ENCODE measurements around the gene SUSD1. TPM values are rescaled to one million over a fixed set of nuclear protein-coding genes. Genes with fewer than 3 reads are reported as not detected.

The SUSD1 gene
- total RNA-seq, 1 donor from 2014 or later: 26.0 TPM

GRCh38 chr9:112093147-112093869, 81.8 kb downstream of the SUSD1 start:
- no peak for DNase-seq (ENCODE audit: low spot score in 2 of 2, unreplicated experiment in 2 of 2)
- Mint-ChIP-seq H3K4me3 (no peak overlapping the region), H3K27me3 (ENCODE audit: low read depth) (no peaks in the 10 kb centered on the region), H3K9me3 (peaks cover 9% of the 10 kb centered on the region), H3K27ac (no peak overlapping the region), H3K4me1 (no peaks in the 10 kb centered on the region), H3K36me3 (peaks cover 25% of the 10 kb centered on the region)
- TF ChIP-seq CTCF (IDR thresholded peaks at IDR 0.05; ENCODE audit: unreplicated experiment): no peak

GRCh38 chr9:112091810-112092209, 83.3 kb downstream of the SUSD1 start:
- TF ChIP-seq CTCF (IDR thresholded peaks at IDR 0.05; ENCODE audit: unreplicated experiment): no peak
- Mint-ChIP-seq H3K4me3 (no peak overlapping the region), H3K4me1 (no peaks in the 10 kb centered on the region), H3K27me3 (ENCODE audit: low read depth) (no peaks in the 10 kb centered on the region), H3K27ac (no peak overlapping the region), H3K9me3 (peaks cover 21% of the 10 kb centered on the region), H3K36me3 (peaks cover 33% of the 10 kb centered on the region)
- DNase-seq (ENCODE audit: low spot score in 2 of 2, unreplicated experiment in 2 of 2): no peak

GRCh38 chr9:112087506-112087905, 87.6 kb downstream of the SUSD1 start:
- H3K9me3 Mint-ChIP-seq: peaks cover 12% of the 10 kb centered on the region
- no peak overlapping the region for H3K27ac Mint-ChIP-seq
- peaks cover 28% of the 10 kb centered on the region for H3K36me3 Mint-ChIP-seq
- H3K4me3 Mint-ChIP-seq: no peak overlapping the region
- peaks cover 8% of the 10 kb centered on the region for H3K4me1 Mint-ChIP-seq
- TF ChIP-seq CTCF (IDR thresholded peaks at IDR 0.05; ENCODE audit: unreplicated experiment): no peak
- H3K27me3 Mint-ChIP-seq (ENCODE audit: low read depth): no peaks in the 10 kb centered on the region
- DNase-seq (ENCODE audit: low spot score in 2 of 2, unreplicated experiment in 2 of 2): no peak

- peak; percentile 24 for TF ChIP-seq CTCF (IDR thresholded peaks at IDR 0.05; ENCODE audit: unreplicated experiment)
- peaks cover 17% of the 10 kb centered on the region for H3K9me3 Mint-ChIP-seq
- H3K36me3 Mint-ChIP-seq: peaks cover 32% of the 10 kb centered on the region
- no peak overlapping the region for H3K4me3 Mint-ChIP-seq
- no peak overlapping the region for H3K27ac Mint-ChIP-seq
- H3K27me3 Mint-ChIP-seq (ENCODE audit: low read depth): no peaks in the 10 kb centered on the region
- no peak for DNase-seq (ENCODE audit: low spot score in 2 of 2, unreplicated experiment in 2 of 2)
- peaks cover 8% of the 10 kb centered on the region for H3K4me1 Mint-ChIP-seq
Observed at GRCh38 chr9:112086627-112087026, 88.5 kb downstream of the SUSD1 start.

- DNase-seq (ENCODE audit: low spot score in 2 of 2, unreplicated experiment in 2 of 2): no peak
- peak overlapping the region; percentile 4 for H3K27ac Mint-ChIP-seq
- no peak overlapping the region for H3K4me3 Mint-ChIP-seq
- no peak for TF ChIP-seq CTCF (IDR thresholded peaks at IDR 0.05; ENCODE audit: unreplicated experiment)
- H3K27me3 Mint-ChIP-seq (ENCODE audit: low read depth): no peaks in the 10 kb centered on the region
- peaks cover 15% of the 10 kb centered on the region for H3K4me1 Mint-ChIP-seq
- peaks cover 34% of the 10 kb centered on the region for H3K36me3 Mint-ChIP-seq
- H3K9me3 Mint-ChIP-seq: peaks cover 17% of the 10 kb centered on the region
Observed at GRCh38 chr9:112084907-112085306, 90.2 kb downstream of the SUSD1 start.

Data from mesothelial cell of epicardium (in vitro differentiated cells).